ENCODE measurements around the gene CENPW.

Gene CENPW

GRCh38 chr6:126374372-126374771, 34.5 kb downstream of the CENPW start:
- no peak for DNase-seq

GRCh38 chr6:126376682-126377081, 36.8 kb downstream of the CENPW start:
- no peak for DNase-seq

- no peak for DNase-seq
These were observed 37.8 kb downstream of the CENPW start for GRCh38 chr6:126377594-126378153.

- no peak for DNase-seq
These were observed 40.2 kb downstream of the CENPW start for GRCh38 chr6:126380072-126380583.

GRCh38 chr6:126381498-126381897, 41.6 kb downstream of the CENPW start:
- DNase-seq, result no peak

GRCh38 chr6:126383203-126383602, 43.3 kb downstream of the CENPW start:
- no peak for DNase-seq

GRCh38 chr6:126385536-126385935, 45.6 kb downstream of the CENPW start:
- no peak for DNase-seq

GRCh38 chr6:126388104-126388598, 48.2 kb downstream of the CENPW start:
- DNase-seq, result no peak

GRCh38 chr6:126396131-126396530, 56.2 kb downstream of the CENPW start:
- DNase-seq, result no peak

All from CD4-positive, alpha-beta T cell treated with Interleukin-6 for 4 hours (primary cell).